GM21619 (cell line): ENCODE results near the gene IPCEF1.
"Not testable (repeated sequence)": the region's sequence is repeated elsewhere in the genome, so short reads cannot be mapped to it uniquely, and the experiment has no call there.

Source experiments
- ATAC-seq: cut with Tn5 transposase; IDR thresholded peaks from one replicate; pipeline ENCODE4 v1.9.1; 2021; ENCODE audit not compliant: unreplicated experiment

The IPCEF1 gene

DNA sequence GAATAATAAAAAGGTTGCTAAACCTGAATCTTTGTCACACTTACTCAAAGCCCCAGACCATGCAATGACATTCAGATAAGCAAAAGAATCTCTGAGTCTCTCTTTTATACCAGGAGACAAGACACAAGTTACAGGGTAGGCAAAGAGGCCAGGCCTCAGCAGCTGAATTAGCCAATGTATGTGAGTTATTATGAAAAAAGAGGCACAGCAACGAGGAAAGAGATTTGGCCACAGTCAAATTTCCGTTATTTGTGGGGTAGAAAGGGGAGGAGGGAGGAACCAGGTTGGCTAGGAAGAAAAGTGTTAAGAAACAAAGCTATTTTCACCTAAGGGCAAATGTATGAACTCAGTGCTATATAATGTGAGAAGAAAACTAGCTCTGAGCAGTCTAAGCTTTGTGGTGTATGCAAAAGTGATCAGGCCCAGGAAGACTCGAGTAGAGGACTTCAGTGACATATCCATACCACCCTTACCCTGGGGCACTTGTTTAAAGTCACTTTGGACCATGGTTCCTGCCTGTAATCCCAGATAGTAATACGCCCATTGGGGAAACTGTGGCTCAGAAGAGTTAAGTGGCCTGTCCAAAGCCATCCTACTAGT lies 19.1 kb downstream of the IPCEF1 start:
- no peak for ATAC-seq

DNA sequence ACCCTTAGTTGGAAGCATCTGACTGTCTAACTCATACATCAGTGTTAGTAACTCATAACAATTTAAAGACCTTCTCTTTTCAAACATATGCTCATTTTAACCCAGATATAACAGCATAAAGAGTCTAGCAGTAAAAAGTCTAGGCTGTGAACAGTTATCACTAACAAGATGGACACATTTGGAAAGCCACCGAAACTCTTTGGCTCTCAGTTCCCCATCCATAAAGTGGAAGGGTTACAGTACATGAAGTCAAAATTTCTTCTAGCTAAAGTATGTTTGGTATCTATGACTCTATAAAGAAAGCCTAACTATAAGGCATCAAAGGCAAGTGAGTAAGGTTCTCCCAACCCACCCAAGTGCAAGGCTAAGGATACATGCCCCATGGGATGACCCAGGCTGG lies 22.5 kb downstream of the IPCEF1 start:
- peak; percentile 43 for ATAC-seq

DNA sequence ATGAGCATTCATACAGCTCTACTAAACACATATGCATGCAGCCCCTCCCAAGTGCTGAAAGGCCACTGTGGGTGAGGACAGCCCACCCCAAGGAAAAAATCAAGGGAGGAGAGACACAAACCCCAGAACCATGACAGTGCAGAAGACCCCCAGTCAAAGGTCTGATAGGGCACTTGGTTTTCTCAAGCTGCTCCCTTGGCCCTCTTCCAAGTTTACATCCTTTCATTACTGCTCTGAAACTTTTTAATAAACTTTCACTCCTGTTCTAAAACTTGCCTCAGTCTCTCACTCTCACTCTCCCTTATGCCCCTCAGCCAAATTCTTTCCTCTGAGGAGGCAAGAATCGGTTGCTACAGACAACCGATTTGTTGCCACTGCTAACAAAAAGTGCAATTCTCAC lies 24.9 kb downstream of the IPCEF1 start:
- ATAC-seq: no peak

DNA sequence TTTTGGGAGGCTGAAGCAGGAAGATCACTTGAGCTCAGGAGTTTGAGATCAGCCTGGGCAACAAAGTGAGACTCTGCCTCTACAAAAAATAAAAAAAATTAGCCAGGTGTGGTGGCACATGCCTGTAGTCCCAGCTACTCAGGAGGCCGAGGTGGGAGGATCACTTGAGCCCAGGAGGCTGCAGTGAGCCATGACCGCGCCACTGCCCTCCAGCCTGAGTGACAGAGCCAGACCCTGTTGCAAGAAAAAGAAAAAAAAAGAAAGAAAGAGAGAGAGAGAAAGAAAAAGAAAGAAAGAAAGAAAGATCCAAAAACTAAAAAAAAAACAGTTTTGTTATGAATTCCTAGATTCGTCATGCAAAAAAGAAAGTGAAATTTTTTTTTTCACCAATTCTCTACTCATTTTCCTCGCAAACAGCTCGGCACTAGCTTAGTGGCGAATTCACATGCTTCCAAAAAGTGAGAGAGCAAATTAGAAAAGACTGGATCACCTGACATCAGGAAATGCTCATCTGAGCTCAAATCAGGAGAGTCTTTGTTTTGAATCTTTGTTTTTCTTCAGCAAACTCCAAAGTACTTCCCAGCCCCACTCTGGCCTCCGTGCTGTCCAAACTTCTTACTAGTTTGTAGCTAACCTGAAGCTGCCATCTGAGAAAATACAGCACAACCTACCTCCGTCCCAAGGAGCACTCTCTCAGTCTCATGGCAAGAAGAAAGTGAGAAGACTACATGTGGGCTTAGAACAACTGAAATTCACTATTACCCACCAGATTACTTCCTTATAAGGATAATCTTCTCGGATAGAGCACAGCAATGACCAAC lies 27.0 kb downstream of the IPCEF1 start:
- ATAC-seq: no peak

DNA sequence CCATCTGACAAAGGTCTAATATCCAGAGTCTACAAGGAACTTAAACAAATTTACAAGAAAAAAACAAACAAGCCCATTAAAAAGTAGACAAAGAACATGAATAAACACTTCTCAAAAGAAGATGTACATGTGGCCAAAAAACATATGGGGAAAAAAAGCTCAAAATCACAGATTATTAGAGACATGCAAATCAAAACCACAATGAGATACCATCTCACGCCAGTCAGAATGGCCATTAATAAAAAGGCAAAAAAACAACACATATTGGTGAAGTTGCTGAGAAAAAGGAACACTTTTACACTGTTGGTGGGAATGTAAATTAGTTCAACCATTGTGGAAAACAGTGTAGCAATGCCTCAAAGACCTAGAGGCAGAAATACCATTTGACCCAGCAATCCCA lies 29.3 kb downstream of the IPCEF1 start:
- ATAC-seq: not testable (repeated sequence)

DNA sequence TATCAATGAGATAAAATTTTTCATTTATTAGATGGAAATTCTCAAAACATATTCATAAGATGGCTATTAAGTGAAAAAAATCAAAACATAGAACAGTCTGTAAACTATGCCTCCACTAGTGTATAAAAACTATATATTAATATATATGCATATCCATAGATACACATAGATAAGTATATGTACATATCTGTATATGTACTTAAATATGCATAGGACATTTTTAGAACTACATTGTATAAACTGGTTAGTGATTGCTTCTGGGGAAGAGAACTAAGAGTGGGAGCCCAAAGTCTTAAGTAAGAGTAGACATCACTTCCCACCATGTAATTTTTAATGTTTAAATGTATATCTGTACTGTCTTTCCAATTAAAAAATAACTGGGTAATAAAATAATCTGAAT lies 31.5 kb downstream of the IPCEF1 start:
- ATAC-seq: no peak

DNA sequence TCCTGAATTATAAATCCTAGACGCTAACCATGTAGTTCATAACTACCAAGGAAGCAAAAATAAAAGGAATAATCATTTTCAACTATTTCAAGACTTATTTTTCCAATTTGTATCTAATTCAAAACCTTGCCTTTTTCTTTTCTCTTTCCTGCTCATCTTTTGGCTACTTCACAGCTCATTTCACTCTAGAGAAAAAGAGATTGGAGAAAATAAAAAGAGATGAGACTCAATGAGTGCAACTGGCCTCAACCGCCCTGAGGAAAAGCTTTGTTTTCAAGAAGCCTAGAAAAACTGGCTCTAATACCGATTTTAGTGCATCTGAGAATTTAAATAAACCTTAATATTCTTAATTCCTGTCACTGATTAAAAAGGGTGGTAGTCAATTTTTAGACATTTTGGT lies 36.4 kb downstream of the IPCEF1 start:
- ATAC-seq: no peak

DNA sequence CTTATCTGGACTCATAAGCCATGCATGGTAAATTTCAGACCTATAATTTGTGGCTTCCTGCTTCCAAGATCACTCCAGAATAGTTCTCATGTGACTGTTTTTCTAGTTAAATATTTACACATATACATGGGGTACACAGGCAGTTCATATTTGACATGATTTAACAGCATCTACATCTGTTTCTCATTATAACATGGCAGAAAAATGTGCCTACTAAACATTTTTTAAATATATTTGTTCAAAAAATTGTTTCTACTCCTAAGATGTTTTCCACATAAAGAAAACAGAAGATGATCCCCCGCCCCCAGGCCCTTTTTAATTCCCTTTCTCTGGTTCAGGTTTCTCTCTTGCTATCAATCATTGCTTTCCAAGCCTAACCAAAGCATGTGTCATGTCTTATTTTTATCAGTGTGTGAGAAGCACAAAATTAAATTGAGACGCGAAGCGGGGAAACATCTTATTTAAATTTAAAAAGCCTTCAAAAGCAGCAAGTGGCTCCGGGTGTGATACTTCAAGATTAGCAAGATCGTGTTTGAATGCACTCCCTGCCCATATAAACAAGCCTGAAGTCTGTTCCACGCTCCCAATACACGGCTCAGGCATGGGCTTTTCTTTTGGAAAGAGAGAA lies 37.3 kb downstream of the IPCEF1 start:
- ATAC-seq: peak; percentile 61

DNA sequence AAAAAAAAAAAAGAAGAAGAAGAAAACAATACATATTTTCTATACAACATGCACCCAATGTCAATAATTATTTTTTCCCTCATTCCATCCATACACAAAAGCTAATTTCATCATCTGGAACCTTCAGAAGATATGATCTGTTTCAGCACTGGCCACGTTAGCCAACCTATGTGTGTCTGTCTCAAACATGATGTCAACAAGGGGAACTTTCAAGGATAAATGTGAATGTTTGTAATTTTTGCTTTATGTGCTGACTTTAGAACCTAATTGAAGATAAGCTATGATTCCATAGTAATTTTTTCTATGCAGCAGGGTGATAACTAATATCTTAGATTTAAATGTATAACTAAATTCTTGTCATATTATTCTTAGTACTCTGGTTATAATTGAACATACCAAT lies 37.9 kb downstream of the IPCEF1 start:
- peak; percentile 29 for ATAC-seq

DNA sequence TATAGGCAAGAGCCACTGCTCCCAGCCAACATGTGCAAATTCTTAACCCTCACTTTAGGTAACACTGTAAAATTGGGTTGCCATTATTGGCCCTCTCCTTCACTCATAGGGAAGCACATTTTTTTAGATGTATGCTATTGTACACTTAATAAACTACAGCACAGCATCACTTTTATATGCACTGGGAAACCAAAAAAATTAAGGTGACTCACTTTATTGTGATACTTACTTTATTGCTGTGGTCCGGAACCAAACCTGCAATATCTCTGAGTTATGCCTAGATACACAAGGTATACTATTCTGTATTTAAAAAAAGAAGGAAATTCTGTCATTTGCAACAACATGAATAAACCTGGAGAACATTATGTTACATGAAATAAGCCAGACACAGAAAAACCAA lies 40.5 kb downstream of the IPCEF1 start:
- ATAC-seq: no peak

DNA sequence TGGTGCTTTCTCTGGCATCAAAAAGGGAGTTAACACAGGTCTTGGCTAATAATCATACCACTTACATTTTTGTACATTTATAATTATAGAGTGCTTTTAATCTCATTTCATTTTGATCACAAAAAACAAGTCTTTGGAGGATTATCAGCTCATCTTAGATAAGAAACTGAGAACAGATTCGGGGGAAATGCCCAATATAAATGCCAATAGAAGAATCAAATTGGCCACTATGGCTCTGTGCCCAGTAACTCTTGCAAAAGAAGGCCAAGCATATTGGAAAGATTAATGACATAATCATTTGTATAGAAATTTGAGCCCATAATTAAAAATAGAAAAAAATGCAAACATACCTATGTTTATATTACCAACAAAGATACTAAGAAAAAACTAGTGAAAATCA lies 42.5 kb downstream of the IPCEF1 start:
- no peak for ATAC-seq

DNA sequence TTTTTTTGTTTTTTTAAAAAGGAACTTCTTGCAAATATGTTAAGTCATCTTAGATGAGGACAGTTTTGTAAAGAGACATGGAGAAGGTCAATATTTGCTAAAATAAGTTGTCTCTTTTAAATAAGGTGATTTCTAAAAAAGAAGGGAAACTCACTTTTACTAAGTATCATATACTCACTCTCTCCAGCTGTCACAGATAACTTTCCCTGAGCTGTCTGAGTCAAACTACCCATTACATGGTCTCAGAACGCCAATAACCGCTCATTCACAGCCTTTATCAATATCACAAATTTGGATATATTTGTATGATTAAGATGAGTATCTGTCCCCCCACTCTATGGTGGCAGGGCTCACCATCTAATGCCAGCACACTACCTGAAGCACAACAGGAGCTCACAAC lies 47.6 kb downstream of the IPCEF1 start:
- no peak for ATAC-seq

DNA sequence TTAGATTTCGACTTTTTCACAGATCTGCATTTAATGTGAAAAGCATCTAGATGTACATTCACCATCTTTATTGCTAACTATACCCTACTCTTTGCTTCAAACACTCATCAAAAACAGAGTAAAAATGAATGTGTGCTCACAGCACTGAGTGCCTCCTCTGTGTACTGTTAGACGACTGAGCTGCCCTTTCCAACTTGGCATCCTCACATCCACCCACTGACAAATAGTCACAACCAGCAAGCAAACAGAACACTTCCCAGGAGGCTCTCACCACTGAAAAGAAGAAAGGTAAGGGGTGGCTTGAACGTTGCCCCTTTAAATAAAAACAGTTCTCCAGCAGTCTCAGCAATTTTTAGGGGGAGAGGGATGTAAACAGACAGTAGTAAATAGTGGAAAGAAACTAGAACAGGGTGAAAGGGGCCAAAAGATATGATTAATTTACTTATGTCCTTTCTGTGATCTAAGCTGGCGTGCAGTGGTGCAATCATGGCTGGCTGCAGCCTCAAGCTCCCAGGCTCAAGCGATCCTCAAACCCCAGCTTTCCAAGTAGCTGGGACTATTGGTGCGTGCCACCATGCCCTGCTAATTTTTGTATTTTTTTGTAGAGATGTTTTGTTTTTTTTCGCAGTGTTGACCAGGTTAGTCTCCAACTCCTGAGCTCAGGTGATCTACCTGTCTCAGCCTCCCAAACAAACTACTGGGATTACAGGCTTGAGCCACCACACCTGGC lies 48.7 kb downstream of the IPCEF1 start:
- ATAC-seq: no peak

DNA sequence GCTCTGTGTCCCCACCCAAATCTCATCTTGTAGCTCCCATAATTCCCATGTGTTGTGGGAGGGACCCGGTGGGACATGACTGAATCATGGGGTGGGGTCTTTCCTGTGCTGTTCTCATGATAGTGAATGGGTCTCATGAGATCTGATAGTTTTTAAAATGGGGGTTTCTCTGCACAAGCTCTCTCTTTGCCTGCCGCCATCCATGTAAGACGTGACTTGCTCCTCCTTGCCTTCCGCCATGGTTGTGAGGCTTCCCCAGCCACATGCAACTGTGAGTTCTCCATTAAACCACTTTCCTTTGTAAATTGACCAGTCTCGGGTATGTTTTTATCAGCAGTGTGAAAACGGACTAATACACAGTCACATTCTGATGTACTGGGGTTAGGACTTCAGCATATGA lies 49.5 kb downstream of the IPCEF1 start:
- not testable (repeated sequence) for ATAC-seq

DNA sequence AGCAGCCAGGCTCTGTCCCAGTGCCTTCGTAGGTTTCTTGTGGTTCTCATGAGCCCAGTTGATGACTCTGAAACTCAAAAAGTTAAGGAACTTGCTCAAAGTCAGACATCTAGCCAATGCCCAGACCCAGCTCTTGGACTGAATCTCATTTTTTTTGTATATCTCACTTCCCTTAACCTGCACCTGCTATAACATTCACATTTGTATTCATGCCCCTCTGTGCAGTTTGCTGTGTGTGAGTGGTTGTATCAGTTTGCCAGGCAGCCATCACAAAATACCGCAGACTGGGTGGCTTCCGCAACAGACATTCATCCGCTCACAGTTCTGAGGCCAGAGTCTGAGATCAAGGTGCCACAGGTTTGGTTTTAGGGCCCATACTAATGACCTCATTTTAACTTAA lies 49.9 kb downstream of the IPCEF1 start:
- peak; percentile 40 for ATAC-seq

DNA sequence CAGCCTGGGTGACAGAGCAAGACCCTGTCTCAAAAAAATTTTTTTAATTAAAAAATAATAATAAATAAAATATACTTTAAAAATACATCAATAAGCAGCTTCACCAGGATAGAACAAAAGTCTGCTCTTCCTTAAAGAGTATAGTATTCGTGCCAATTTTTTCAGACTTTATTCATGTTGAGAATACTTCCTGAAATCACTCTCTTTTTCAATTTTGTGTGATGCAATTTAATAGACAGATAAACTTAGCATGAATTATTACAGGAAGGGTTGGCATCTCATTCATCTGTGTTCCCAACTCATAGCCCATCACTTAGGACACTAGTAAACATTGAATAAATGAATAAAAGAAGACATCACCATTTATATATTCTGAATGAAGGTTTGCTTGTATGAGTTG lies 52.4 kb downstream of the IPCEF1 start:
- no peak for ATAC-seq

DNA sequence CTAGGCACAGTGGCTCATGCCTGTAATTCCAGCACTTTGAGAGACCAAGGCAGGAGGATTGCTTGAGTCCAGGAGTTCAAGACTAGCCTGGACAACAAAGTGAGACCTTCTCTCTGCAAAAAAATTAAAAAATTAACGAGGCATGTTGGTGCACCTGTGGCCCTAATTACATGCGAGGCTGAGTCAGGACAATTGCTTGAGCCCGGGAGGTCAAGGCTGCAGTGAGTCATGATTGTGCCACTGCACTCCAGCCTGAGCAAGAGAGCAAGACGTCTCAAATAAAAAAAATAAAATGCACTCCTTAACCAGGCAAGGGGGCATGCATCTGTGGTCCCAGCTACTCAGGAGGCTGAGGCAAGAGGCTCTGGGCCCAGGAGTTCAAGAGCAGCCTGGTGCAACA lies 53.0 kb downstream of the IPCEF1 start:
- not testable (repeated sequence) for ATAC-seq

DNA sequence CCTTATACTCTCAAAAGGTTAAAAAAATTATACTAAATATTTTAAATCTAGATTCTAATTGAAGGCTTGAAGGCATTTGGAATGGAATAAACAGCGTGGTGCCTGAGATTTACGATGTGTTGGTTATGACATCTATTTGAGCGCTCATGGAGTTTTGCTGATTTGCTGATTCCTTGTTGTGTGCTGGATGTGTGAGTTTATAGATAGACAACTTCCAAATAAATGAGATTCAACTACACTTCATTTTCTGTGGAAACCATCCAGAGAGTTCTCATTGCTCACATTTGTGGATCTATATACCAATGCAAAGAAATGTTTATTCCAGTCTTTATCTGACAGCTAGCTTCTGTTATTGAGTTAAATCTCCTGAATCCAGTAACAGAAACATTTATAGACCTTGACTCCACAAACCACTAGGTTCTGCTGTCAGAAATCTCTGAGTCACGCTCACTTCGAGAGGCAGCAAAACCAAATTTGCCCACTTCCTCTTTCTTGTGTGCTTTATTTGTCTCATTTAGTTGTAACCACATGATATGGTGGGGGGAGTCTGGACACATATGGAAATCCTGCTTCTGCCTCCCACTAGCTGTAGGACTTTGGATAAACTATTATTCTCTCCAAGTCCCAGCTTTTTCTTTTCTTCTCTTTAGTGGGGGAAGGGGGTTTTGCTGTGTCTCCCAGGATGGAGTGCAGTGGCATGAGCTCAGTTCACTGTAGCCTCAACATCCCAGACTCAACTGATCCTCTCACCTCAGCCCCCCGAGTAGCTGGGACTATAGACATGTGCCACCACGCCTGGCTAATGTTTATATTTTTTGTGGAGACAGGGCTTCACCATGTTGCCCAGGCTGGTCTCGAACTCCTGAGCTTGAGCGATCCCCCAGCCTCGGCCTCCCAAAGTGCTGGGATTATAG lies 54.5 kb downstream of the IPCEF1 start:
- peak; percentile 92 for ATAC-seq

DNA sequence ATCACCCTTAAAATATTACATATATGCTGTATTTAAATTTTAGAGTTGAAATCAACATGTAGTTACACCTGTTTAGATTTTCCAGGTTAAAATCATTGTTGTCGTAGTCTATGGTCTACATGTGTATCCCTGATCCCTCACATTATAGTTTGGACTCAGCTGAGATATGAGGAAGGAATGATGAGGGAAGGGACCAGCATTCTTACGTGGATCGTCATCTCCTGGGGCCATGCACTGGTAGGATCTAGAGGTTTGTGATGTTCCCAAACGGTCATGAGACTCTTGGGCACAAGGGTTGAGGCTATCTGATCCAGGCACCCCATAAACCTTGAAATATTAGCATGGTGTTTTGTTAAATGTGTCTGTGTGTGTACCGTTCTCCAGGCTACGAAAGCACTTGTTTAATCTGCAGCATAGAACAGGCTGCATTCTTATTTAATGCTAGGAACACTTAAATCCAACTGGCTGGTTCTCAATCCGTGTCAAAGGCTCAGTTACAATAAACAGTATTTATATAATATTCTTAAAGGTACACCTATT lies 55.4 kb downstream of the IPCEF1 start:
- no peak for ATAC-seq

DNA sequence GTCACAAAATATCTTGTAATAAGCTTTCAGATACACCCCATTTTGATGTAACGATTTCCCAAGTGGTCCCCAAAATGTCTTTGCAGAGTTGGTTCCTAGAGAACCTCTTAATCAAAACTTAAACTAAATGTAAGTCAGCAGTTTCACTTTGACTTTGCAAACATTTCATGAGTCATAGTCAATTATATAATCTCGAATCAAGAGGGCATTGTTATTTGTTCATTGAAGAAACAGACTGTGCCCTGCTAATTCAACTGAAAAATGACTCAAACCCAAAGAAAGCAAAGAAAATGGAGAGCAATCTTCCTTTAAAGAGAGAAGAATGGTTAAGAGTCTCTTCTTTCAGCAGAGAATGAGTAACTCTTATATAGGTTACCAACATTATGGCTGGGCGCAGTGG lies 58.3 kb downstream of the IPCEF1 start:
- peak; percentile 33 for ATAC-seq
